ENCODE data around the gene SLC41A2. TPM values are rescaled to one million over a fixed set of nuclear protein-coding genes. Genes with fewer than 3 reads are reported as not detected.

The SLC41A2 gene
- polyA plus RNA-seq, 2 of the 4 experiments (the other 2 are of a cell fraction), result 14.6 to 14.8 TPM

- no peak for ATAC-seq
These were observed 28.7 kb downstream of the SLC41A2 start for GRCh38 chr12:104929368-104929767.

GRCh38 chr12:104928036-104928745, 29.9 kb downstream of the SLC41A2 start:
- Histone ChIP-seq H3K9me3 (no peaks in the 10 kb centered on the region), H3K27ac (no peak overlapping the region), H3K4me1 (peaks cover 9% of the 10 kb centered on the region), H3K4me3 (no peak overlapping the region), H3K4me2 (no peak overlapping the region)
- no peak for FAIRE-seq
- 93% methylated on average over 7 of the region's 7 CpGs for WGBS (ENCODE audit: missing lambda C conversion rate)
- ChIA-PET POLR2A (no interaction called here), CTCF (no interaction called here)
- no peak for DNase-seq (ENCODE audit: low read depth in 1 of 2, low spot score in 1 of 2)
- TF ChIP-seq KDM1A (IDR thresholded peaks at IDR 0.05; ENCODE audit: low read depth) (no peak), BHLHE40 (IDR thresholded peaks at IDR 0.05; ENCODE audit: low read depth, low read length) (no peak), CEBPB (IDR thresholded peaks at IDR 0.05) (no peak), EHMT2 (IDR thresholded peaks at IDR 0.05; ENCODE audit: low read depth) (no peak), CHD4 (IDR thresholded peaks at IDR 0.05; ENCODE audit: borderline replicate concordance) (no peak), CBX8 (IDR thresholded peaks at IDR 0.05) (no peak), JUNB (IDR thresholded peaks at IDR 0.05) (no peak), NR3C1 (IDR thresholded peaks at IDR 0.05) (no peak), ZC3H11A (IDR thresholded peaks at IDR 0.05) (no peak), ZFP36 (IDR thresholded peaks at IDR 0.05; ENCODE audit: borderline replicate concordance, partially characterized antibody) (no peak), POLR2AphosphoS2 (conservative IDR thresholded peaks at IDR 0.05; ENCODE audit: low read length) (no peak), TP53 (CRISPR knock-in tag; IDR thresholded peaks at IDR 0.05) (no peak), ZSCAN20 (CRISPR knock-in tag; IDR thresholded peaks at IDR 0.05) (no peak), HOXB5 (CRISPR knock-in tag; IDR thresholded peaks at IDR 0.05) (no peak), HOXB13 (CRISPR knock-in tag; IDR thresholded peaks at IDR 0.05; ENCODE audit: low read depth) (no peak)
- TF ChIP-seq, protein P1, sequence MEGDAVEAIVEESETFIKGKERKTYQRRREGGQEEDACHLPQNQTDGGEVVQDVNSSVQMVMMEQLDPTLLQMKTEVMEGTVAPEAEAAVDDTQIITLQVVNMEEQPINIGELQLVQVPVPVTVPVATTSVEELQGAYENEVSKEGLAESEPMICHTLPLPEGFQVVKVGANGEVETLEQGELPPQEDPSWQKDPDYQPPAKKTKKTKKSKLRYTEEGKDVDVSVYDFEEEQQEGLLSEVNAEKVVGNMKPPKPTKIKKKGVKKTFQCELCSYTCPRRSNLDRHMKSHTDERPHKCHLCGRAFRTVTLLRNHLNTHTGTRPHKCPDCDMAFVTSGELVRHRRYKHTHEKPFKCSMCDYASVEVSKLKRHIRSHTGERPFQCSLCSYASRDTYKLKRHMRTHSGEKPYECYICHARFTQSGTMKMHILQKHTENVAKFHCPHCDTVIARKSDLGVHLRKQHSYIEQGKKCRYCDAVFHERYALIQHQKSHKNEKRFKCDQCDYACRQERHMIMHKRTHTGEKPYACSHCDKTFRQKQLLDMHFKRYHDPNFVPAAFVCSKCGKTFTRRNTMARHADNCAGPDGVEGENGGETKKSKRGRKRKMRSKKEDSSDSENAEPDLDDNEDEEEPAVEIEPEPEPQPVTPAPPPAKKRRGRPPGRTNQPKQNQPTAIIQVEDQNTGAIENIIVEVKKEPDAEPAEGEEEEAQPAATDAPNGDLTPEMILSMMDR (IDR thresholded peaks at IDR 0.05), result no peak
- TF ChIP-seq, protein P2, sequence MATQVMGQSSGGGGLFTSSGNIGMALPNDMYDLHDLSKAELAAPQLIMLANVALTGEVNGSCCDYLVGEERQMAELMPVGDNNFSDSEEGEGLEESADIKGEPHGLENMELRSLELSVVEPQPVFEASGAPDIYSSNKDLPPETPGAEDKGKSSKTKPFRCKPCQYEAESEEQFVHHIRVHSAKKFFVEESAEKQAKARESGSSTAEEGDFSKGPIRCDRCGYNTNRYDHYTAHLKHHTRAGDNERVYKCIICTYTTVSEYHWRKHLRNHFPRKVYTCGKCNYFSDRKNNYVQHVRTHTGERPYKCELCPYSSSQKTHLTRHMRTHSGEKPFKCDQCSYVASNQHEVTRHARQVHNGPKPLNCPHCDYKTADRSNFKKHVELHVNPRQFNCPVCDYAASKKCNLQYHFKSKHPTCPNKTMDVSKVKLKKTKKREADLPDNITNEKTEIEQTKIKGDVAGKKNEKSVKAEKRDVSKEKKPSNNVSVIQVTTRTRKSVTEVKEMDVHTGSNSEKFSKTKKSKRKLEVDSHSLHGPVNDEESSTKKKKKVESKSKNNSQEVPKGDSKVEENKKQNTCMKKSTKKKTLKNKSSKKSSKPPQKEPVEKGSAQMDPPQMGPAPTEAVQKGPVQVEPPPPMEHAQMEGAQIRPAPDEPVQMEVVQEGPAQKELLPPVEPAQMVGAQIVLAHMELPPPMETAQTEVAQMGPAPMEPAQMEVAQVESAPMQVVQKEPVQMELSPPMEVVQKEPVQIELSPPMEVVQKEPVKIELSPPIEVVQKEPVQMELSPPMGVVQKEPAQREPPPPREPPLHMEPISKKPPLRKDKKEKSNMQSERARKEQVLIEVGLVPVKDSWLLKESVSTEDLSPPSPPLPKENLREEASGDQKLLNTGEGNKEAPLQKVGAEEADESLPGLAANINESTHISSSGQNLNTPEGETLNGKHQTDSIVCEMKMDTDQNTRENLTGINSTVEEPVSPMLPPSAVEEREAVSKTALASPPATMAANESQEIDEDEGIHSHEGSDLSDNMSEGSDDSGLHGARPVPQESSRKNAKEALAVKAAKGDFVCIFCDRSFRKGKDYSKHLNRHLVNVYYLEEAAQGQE (IDR thresholded peaks at IDR 0.05), result no peak
- TF ChIP-seq, protein P3, sequence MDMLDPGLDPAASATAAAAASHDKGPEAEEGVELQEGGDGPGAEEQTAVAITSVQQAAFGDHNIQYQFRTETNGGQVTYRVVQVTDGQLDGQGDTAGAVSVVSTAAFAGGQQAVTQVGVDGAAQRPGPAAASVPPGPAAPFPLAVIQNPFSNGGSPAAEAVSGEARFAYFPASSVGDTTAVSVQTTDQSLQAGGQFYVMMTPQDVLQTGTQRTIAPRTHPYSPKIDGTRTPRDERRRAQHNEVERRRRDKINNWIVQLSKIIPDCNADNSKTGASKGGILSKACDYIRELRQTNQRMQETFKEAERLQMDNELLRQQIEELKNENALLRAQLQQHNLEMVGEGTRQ (IDR thresholded peaks at IDR 0.05), result no peak
- no peak for ATAC-seq

More at GRCh38 chr12:104929368-104929767, 28.7 kb downstream of the SLC41A2 start:
- H3K4me3 ChIP-seq, result no peak overlapping the region
- H3K9me3 ChIP-seq, result no peaks in the 10 kb centered on the region
- no peak for DNase-seq (ENCODE audit: low read depth in 1 of 2, low spot score in 1 of 2)
- FAIRE-seq, result no peak
- POLR2A ChIA-PET, result no interaction called here
- H3K27ac ChIP-seq, result no peak overlapping the region
- 79% methylated on average over 2 of the region's 2 CpGs for WGBS (ENCODE audit: missing lambda C conversion rate)
- TF ChIP-seq EHF (CRISPR knock-in tag; IDR thresholded peaks at IDR 0.05), result no peak
- no peak for TF ChIP-seq CBX8 (IDR thresholded peaks at IDR 0.05)
- TF ChIP-seq CBX2 (IDR thresholded peaks at IDR 0.05; ENCODE audit: borderline replicate concordance, low read depth), result no peak
- no peak for TF ChIP-seq FOSB (CRISPR knock-in tag; IDR thresholded peaks at IDR 0.05)
- no peak for TF ChIP-seq ESRRA (IDR thresholded peaks at IDR 0.05; ENCODE audit: borderline replicate concordance, low read length)
- TF ChIP-seq FOSL2 (IDR thresholded peaks at IDR 0.05), result no peak
- no peak for TF ChIP-seq FOSL2 (CRISPR knock-in tag; IDR thresholded peaks at IDR 0.05)
- no peak for TF ChIP-seq SMC3 (IDR thresholded peaks at IDR 0.05)
- TF ChIP-seq, protein P1 (IDR thresholded peaks at IDR 0.05), result no peak
- TF ChIP-seq CEBPB (IDR thresholded peaks at IDR 0.05), result no peak
- no peak for TF ChIP-seq TFCP2L1 (CRISPR knock-in tag; IDR thresholded peaks at IDR 0.05)
- TF ChIP-seq RARB (CRISPR knock-in tag; IDR thresholded peaks at IDR 0.05), result no peak
- TF ChIP-seq, protein P3 (IDR thresholded peaks at IDR 0.05), result no peak
- TF ChIP-seq HEYL (CRISPR knock-in tag; IDR thresholded peaks at IDR 0.05), result no peak
- H3K4me1 ChIP-seq, result peaks cover 9% of the 10 kb centered on the region
- CTCF ChIA-PET, result no interaction called here
- no peak overlapping the region for H3K4me2 ChIP-seq
